AG04449 (cell line): ENCODE results near the gene TARP.
"Not testable (repeated sequence)": the region's sequence is repeated elsewhere in the genome, so short reads cannot be mapped to it uniquely, and the experiment has no call there.

Source experiments
- CTCF ChIA-PET: fragments of 350-600 bp; formaldehyde crosslinking; extraction: SDS; loops from one replicate; lab custom pipeline; 2021; ENCODE audit warnings: antibody characterized with exemption; lab: Yijun Ruan, JAX
- POLR2A ChIA-PET: fragments of 400-600, 350-600 bp; formaldehyde crosslinking; extraction: SDS; loops from one replicate; lab custom pipeline; 2020; ENCODE audit warnings: antibody characterized with exemption, inconsistent platforms; lab: Yijun Ruan, JAX
- DNase-seq: peaks from one replicate; pipeline ENCODE4 v3.0.0-alpha.2; 2010; ENCODE audit warnings: low read depth, low spot score
- H3K4me3 ChIP-seq: 2 replicates; pipeline ENCODE4 v1.5.1; 2011; ENCODE audit warnings: low read depth, mild to moderate bottlenecking, control low read depth, low read length
- CTCF ChIP-seq: IDR thresholded peaks from one replicate; pipeline ENCODE4 v1.5.1; 2011; ENCODE audit warnings: mild to moderate bottlenecking, moderate library complexity, low read length, control low read depth, inconsistent platforms; ENCODE audit not compliant: insufficient read depth; ENCODE audit errors: missing control alignments

The TARP gene

GRCh38 chr7:38257350-38257677, 16.1 kb downstream of the TARP start:
- no peak for TF ChIP-seq CTCF
- no peak overlapping the region for H3K4me3 ChIP-seq
- ChIA-PET CTCF (no interaction called here), POLR2A (no interaction called here)
- DNase-seq = no peak

- DNase-seq, CTCF ChIA-PET, POLR2A ChIA-PET, H3K4me3 ChIP-seq: not testable (repeated sequence)
These were observed 23.6 kb downstream of the TARP start for GRCh38 chr7:38249849-38250248.

DNA sequence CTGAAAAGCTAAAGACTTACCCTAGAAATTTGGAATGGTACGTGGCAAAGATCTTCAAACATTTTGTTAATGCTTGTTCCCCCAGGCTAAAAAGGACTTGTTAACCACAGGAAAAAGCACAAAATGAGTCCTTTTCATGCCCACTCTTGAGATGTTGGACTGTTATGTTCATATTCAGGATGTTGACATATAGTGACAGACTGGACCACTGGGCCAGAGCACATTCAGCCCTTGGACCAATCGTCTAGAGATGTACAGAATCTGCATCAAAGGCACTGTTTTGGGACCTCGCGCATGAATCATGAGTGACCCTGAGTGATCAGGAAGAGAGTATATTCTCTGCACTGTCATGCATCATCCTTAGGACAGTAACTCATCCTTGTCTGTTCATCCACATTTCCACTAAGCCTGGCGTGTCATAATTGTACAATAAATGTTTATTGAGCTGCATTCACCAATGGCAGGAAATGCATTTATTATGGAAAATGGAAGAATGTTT, 25.3 kb downstream of the TARP start:
- ChIA-PET CTCF (interaction anchor here (1.0 kb wide), 1 partner anchor 32 kb away, joined by 3 read pairs; no protein-coding TSS in a partner anchor), POLR2A (no interaction called here)
- no peak for TF ChIP-seq CTCF
- no peak overlapping the region for H3K4me3 ChIP-seq
- DNase-seq = no peak

GRCh38 chr7:38245409-38245977, 27.9 kb downstream of the TARP start:
- ChIA-PET CTCF (no interaction called here), POLR2A (no interaction called here)

DNA sequence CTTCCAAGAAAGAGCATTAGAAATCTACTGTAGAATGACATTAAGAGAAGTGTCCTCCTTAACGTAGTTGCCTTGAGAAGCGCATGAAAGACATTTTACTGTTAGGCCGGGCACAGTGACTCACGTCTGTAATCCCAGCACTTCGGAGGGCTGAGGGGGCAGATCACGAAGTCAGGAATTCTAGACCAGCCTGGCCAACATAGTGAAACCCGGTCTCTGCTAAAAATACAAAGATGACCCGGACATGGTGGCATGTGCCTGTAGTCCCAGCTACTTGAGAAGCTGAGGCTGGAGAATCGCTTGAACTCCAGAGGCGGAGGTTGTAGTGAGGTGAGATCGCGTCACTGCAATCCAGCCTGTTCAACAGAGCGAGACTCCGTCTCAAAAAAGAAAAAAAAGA, 28.9 kb downstream of the TARP start:
- TF ChIP-seq CTCF = no peak
- ChIA-PET CTCF (no interaction called here), POLR2A (no interaction called here)
- no peak for DNase-seq
- H3K4me3 ChIP-seq = no peak overlapping the region

More at GRCh38 chr7:38245409-38245977, 27.9 kb downstream of the TARP start:
- no peak for DNase-seq
- no peak overlapping the region for H3K4me3 ChIP-seq
- TF ChIP-seq CTCF = no peak

GRCh38 chr7:38243345-38243744, 30.1 kb downstream of the TARP start:
- H3K4me3 ChIP-seq, CTCF ChIA-PET, POLR2A ChIA-PET, DNase-seq: not testable (repeated sequence)

- POLR2A ChIA-PET = no interaction called here
- no peak for TF ChIP-seq CTCF
- CTCF ChIA-PET = no interaction called here
- DNase-seq = no peak
- H3K4me3 ChIP-seq = no peak overlapping the region
These were observed 30.6 kb downstream of the TARP start for GRCh38 chr7:38242814-38243213.
